ENCODE measurements around the gene CDC14A. TPM values are rescaled to one million over a fixed set of nuclear protein-coding genes. Genes with fewer than 3 reads are reported as not detected.

Gene CDC14A
- total RNA-seq, 1 experiment from 2014 or later, result 2.6 TPM

GRCh38 chr1:100383743-100384405 lies 31.6 kb downstream of the CDC14A start:
- Mint-ChIP-seq H3K27ac (ENCODE audit: low read depth, unreplicated experiment) (no peak overlapping the region), H3K36me3 (ENCODE audit: insufficient read depth, unreplicated experiment) (no peaks in the 10 kb centered on the region), H3K27me3 (ENCODE audit: insufficient read depth, unreplicated experiment) (no peaks in the 10 kb centered on the region), H3K4me3 (ENCODE audit: unreplicated experiment) (no peak overlapping the region), H3K4me1 (ENCODE audit: insufficient read depth, unreplicated experiment) (no peaks in the 10 kb centered on the region), H3K9me3 (ENCODE audit: unreplicated experiment) (no peaks in the 10 kb centered on the region)
- no peak for TF ChIP-seq CTCF (IDR thresholded peaks at IDR 0.05; ENCODE audit: unreplicated experiment)
- DNase-seq (ENCODE audit: unreplicated experiment), result peak; percentile 5
- intact Hi-C loops (cut with micrococcal nuclease), result no loop called here
- no TSS peak for BruUV-seq (replicated peaks)
- POLR2A ChIA-PET, result no interaction called here
- CTCF ChIA-PET, result interaction anchor here (0.7 kb wide), 1 partner anchor 43 kb away, joined by 4 read pairs; no protein-coding TSS in a partner anchor

- no peak for DNase-seq (ENCODE audit: unreplicated experiment)
- no peaks in the 10 kb centered on the region for H3K4me1 Mint-ChIP-seq (ENCODE audit: insufficient read depth, unreplicated experiment)
- BruUV-seq (replicated peaks), result no TSS peak
- H3K27me3 Mint-ChIP-seq (ENCODE audit: insufficient read depth, unreplicated experiment), result no peaks in the 10 kb centered on the region
- H3K9me3 Mint-ChIP-seq (ENCODE audit: unreplicated experiment), result no peaks in the 10 kb centered on the region
- no peak overlapping the region for H3K27ac Mint-ChIP-seq (ENCODE audit: low read depth, unreplicated experiment)
- ChIA-PET CTCF (interaction anchor here (0.6 kb wide), 1 partner anchor 22 kb away, joined by 5 read pairs; no protein-coding TSS in a partner anchor), POLR2A (no interaction called here)
- no peaks in the 10 kb centered on the region for H3K36me3 Mint-ChIP-seq (ENCODE audit: insufficient read depth, unreplicated experiment)
- no peak overlapping the region for H3K4me3 Mint-ChIP-seq (ENCODE audit: unreplicated experiment)
- no peak for TF ChIP-seq CTCF (IDR thresholded peaks at IDR 0.05; ENCODE audit: unreplicated experiment)
- intact Hi-C loops (cut with micrococcal nuclease), result no loop called here
Measured at GRCh38 chr1:100387209-100387608, 34.9 kb downstream of the CDC14A start.

GRCh38 chr1:100387657-100388350 lies 35.5 kb downstream of the CDC14A start:
- POLR2A ChIA-PET, result no interaction called here
- no peaks in the 10 kb centered on the region for H3K27me3 Mint-ChIP-seq (ENCODE audit: insufficient read depth, unreplicated experiment)
- DNase-seq (ENCODE audit: unreplicated experiment), result no peak
- H3K36me3 Mint-ChIP-seq (ENCODE audit: insufficient read depth, unreplicated experiment), result no peaks in the 10 kb centered on the region
- intact Hi-C loops (cut with micrococcal nuclease), result no loop called here
- no peak overlapping the region for H3K4me3 Mint-ChIP-seq (ENCODE audit: unreplicated experiment)
- no TSS peak for BruUV-seq (replicated peaks)
- no peaks in the 10 kb centered on the region for H3K9me3 Mint-ChIP-seq (ENCODE audit: unreplicated experiment)
- CTCF ChIA-PET, result no interaction called here
- TF ChIP-seq CTCF (IDR thresholded peaks at IDR 0.05; ENCODE audit: unreplicated experiment), result no peak
- H3K27ac Mint-ChIP-seq (ENCODE audit: low read depth, unreplicated experiment), result no peak overlapping the region
- no peaks in the 10 kb centered on the region for H3K4me1 Mint-ChIP-seq (ENCODE audit: insufficient read depth, unreplicated experiment)

- BruUV-seq (replicated peaks), result no TSS peak
- H3K36me3 Mint-ChIP-seq (ENCODE audit: insufficient read depth, unreplicated experiment), result no peaks in the 10 kb centered on the region
- TF ChIP-seq CTCF (IDR thresholded peaks at IDR 0.05; ENCODE audit: unreplicated experiment), result no peak
- no peak for DNase-seq (ENCODE audit: unreplicated experiment)
- POLR2A ChIA-PET, result no interaction called here
- H3K4me1 Mint-ChIP-seq (ENCODE audit: insufficient read depth, unreplicated experiment), result no peaks in the 10 kb centered on the region
- CTCF ChIA-PET, result no interaction called here
- H3K9me3 Mint-ChIP-seq (ENCODE audit: unreplicated experiment), result no peaks in the 10 kb centered on the region
- intact Hi-C loops (cut with micrococcal nuclease), result no loop called here
- H3K27ac Mint-ChIP-seq (ENCODE audit: low read depth, unreplicated experiment), result no peak overlapping the region
- H3K4me3 Mint-ChIP-seq (ENCODE audit: unreplicated experiment), result no peak overlapping the region
- H3K27me3 Mint-ChIP-seq (ENCODE audit: insufficient read depth, unreplicated experiment), result no peaks in the 10 kb centered on the region
Measured at GRCh38 chr1:100390531-100390930, 38.2 kb downstream of the CDC14A start.
